Measurements from ENCODE around the gene GKN2.

GRCh38 chr2:68901199-68901514 is 51.5 kb downstream of the GKN2 start:
- TF ChIP-seq CTCF (IDR thresholded peaks at IDR 0.05), result no peak
- TF ChIP-seq ZFX (IDR thresholded peaks at IDR 0.05; ENCODE audit: borderline replicate concordance), result no peak

Measured in 22Rv1 (cell line).